Liver (tissue), 3 donors: ENCODE measurements around the gene HIVEP2.

ENCODE experiments used
- ATF3 ChIP-seq: IDR thresholded peaks from 2 replicates; pipeline ENCODE4 v1.6.1; 2016; ENCODE audit warnings: antibody characterized with exemption
- EGR1 ChIP-seq, 2 donors: IDR thresholded peaks; 2 replicates each; pipeline ENCODE4 v1.6.1; 2016 to 2018; ENCODE audit warnings: antibody characterized with exemption in 2 of 2, low read depth in 2 of 2
- FOXA1 ChIP-seq: IDR thresholded peaks from 2 replicates; pipeline ENCODE4 v1.6.1; 2016; ENCODE audit warnings: antibody characterized with exemption
- GABPA ChIP-seq, 2 donors: IDR thresholded peaks in 1 of 2; conservative IDR thresholded peaks in 1 of 2; 2 replicates each; pipeline ENCODE4 v1.6.1; 2016; ENCODE audit warnings: antibody characterized with exemption in 2 of 2, mild to moderate bottlenecking in 1 of 2, moderate library complexity in 1 of 2
- MAX ChIP-seq: IDR thresholded peaks from 2 replicates; pipeline ENCODE4 v1.6.1; 2016; ENCODE audit warnings: antibody characterized with exemption
- NR2F2 ChIP-seq: IDR thresholded peaks from 2 replicates; pipeline ENCODE4 v1.6.1; 2016; ENCODE audit warnings: antibody characterized with exemption
- RAD21 ChIP-seq, 2 donors: IDR thresholded peaks; 2 replicates each; pipeline ENCODE4 v1.6.1; 2016; ENCODE audit warnings: antibody characterized with exemption in 2 of 2, mild to moderate bottlenecking in 2 of 2
- SP1 ChIP-seq: IDR thresholded peaks from 2 replicates; pipeline ENCODE4 v1.6.1; 2018; ENCODE audit warnings: antibody characterized with exemption, mild to moderate bottlenecking
- TAF1 ChIP-seq: conservative IDR thresholded peaks from 2 replicates; pipeline ENCODE4 v1.6.1; 2016; ENCODE audit warnings: antibody characterized with exemption, mild to moderate bottlenecking
- YY1 ChIP-seq: IDR thresholded peaks from 2 replicates; pipeline ENCODE4 v1.6.1; 2016; ENCODE audit warnings: antibody characterized with exemption, mild to moderate bottlenecking
- ZBTB33 ChIP-seq: IDR thresholded peaks from 2 replicates; pipeline ENCODE4 v1.6.1; 2016; ENCODE audit warnings: antibody characterized with exemption
- TF ChIP-seq, protein P1 (sequence below): fragments of 150-350 bp; IDR thresholded peaks from 2 replicates; pipeline ENCODE4 v1.5.1; 2017; ENCODE audit warnings: improper control_type of control experiment, low read depth, low read length; ENCODE audit not compliant: missing input control
- TF ChIP-seq, protein P2 (sequence below): IDR thresholded peaks from 2 replicates; pipeline ENCODE4 v1.6.1; 2016; ENCODE audit warnings: antibody characterized with exemption, mild to moderate bottlenecking
- donor health status: healthy.
- donor health status: healthy.

DNA sequence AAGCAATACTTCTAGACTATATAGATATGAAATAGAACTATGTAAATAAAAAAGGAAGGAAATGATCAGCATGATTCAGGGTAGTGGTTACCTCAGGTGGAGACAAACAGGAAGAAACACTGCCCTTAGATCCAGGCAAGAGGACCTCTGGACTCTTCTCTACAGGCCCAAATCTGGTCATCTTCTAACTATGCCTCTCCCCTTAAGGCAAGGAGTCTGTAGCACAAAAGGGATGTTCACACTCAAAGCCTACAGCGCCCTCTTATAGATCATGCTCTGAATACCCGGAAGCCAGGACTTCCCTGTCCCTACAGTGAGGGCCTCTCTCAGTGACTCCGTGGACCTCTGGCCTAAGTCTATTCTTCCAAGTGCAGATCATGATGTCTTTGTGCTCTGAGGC is 30.4 kb upstream of the HIVEP2 start:
- TF ChIP-seq YY1, result no peak
- TF ChIP-seq GABPA (IDR thresholded peaks at IDR 0.05 in 1 of 2, conservative IDR thresholded peaks at IDR 0.05 in 1 of 2), result no peak
- TF ChIP-seq, protein P1, sequence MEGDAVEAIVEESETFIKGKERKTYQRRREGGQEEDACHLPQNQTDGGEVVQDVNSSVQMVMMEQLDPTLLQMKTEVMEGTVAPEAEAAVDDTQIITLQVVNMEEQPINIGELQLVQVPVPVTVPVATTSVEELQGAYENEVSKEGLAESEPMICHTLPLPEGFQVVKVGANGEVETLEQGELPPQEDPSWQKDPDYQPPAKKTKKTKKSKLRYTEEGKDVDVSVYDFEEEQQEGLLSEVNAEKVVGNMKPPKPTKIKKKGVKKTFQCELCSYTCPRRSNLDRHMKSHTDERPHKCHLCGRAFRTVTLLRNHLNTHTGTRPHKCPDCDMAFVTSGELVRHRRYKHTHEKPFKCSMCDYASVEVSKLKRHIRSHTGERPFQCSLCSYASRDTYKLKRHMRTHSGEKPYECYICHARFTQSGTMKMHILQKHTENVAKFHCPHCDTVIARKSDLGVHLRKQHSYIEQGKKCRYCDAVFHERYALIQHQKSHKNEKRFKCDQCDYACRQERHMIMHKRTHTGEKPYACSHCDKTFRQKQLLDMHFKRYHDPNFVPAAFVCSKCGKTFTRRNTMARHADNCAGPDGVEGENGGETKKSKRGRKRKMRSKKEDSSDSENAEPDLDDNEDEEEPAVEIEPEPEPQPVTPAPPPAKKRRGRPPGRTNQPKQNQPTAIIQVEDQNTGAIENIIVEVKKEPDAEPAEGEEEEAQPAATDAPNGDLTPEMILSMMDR, result no peak
- TF ChIP-seq TAF1, result no peak
- no peak for TF ChIP-seq RAD21 (IDR thresholded peaks at IDR 0.05)
- TF ChIP-seq ATF3, result no peak
- no peak for TF ChIP-seq NR2F2
- TF ChIP-seq, protein P2, sequence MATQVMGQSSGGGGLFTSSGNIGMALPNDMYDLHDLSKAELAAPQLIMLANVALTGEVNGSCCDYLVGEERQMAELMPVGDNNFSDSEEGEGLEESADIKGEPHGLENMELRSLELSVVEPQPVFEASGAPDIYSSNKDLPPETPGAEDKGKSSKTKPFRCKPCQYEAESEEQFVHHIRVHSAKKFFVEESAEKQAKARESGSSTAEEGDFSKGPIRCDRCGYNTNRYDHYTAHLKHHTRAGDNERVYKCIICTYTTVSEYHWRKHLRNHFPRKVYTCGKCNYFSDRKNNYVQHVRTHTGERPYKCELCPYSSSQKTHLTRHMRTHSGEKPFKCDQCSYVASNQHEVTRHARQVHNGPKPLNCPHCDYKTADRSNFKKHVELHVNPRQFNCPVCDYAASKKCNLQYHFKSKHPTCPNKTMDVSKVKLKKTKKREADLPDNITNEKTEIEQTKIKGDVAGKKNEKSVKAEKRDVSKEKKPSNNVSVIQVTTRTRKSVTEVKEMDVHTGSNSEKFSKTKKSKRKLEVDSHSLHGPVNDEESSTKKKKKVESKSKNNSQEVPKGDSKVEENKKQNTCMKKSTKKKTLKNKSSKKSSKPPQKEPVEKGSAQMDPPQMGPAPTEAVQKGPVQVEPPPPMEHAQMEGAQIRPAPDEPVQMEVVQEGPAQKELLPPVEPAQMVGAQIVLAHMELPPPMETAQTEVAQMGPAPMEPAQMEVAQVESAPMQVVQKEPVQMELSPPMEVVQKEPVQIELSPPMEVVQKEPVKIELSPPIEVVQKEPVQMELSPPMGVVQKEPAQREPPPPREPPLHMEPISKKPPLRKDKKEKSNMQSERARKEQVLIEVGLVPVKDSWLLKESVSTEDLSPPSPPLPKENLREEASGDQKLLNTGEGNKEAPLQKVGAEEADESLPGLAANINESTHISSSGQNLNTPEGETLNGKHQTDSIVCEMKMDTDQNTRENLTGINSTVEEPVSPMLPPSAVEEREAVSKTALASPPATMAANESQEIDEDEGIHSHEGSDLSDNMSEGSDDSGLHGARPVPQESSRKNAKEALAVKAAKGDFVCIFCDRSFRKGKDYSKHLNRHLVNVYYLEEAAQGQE, result no peak
- no peak for TF ChIP-seq MAX
- TF ChIP-seq FOXA1, result no peak
- no peak for TF ChIP-seq ZBTB33
- no peak for TF ChIP-seq EGR1 (IDR thresholded peaks at IDR 0.05; ENCODE audit: low read depth in 2 of 2)
- no peak for TF ChIP-seq SP1
